ENCODE results near the gene ZC3H14.

- no peak for TF ChIP-seq CTCF (IDR thresholded peaks at IDR 0.05)
- no peak for TF ChIP-seq POLR2A (IDR thresholded peaks at IDR 0.05)
These were observed 105.7 kb downstream of the ZC3H14 start for GRCh38 chr14:88668448-88669116.

Measured in adrenal gland (tissue), 5 donors.